ENCODE results near the gene TNFRSF18. TPM values are rescaled to one million over a fixed set of nuclear protein-coding genes. Genes with fewer than 3 reads are reported as not detected.

The TNFRSF18 gene
- total RNA-seq, 1 experiment from 2014 or later, result 0.83 TPM

- TF ChIP-seq SMAD3 (CRISPR knock-in tag; IDR thresholded peaks at IDR 0.05; ENCODE audit: borderline replicate concordance) (no peak), NFE2L1 (CRISPR knock-in tag; IDR thresholded peaks at IDR 0.05) (no peak), MYBL2 (CRISPR knock-in tag; IDR thresholded peaks at IDR 0.05) (no peak), AR (CRISPR knock-in tag; IDR thresholded peaks at IDR 0.05) (no peak)
Observed at GRCh38 chr1:1160281-1160930, 46.0 kb downstream of the TNFRSF18 start (continued).

- Mint-ChIP-seq H3K27ac (no peak overlapping the region), H3K36me3 (peaks cover 12% of the 10 kb centered on the region)
Observed at GRCh38 chr1:1157914-1158710, 48.3 kb downstream of the TNFRSF18 start.

More at GRCh38 chr1:1157914-1158710, 48.3 kb downstream of the TNFRSF18 start:
- Mint-ChIP-seq H3K4me1 (no peaks in the 10 kb centered on the region), H3K4me3 (peak overlapping the region; percentile 47), H3K27me3 (ENCODE audit: low read depth) (peaks cover 11% of the 10 kb centered on the region; the same call in 1 of the 2 replicates), H3K9me3 (peaks cover 17% of the 10 kb centered on the region)
- ATAC-seq, result peak; percentile 42
- no peak for DNase-seq (ENCODE audit: low spot score)
- TF ChIP-seq NR1H2 (CRISPR knock-in tag; IDR thresholded peaks at IDR 0.05) (no peak), USF1 (CRISPR knock-in tag; IDR thresholded peaks at IDR 0.05) (0 out of 2 replicates have a peak, but pooled peaks have one; percentile 35), ZNF121 (CRISPR knock-in tag; IDR thresholded peaks at IDR 0.05) (peak; percentile 71; the same call in 1 of the 2 replicates), NFYB (CRISPR knock-in tag; conservative IDR thresholded peaks at IDR 0.05; ENCODE audit: low read depth) (0 out of 2 replicates have a peak, but pooled peaks have one; percentile 10), ZNF423 (CRISPR knock-in tag; IDR thresholded peaks at IDR 0.05) (peak; percentile 81), MAX (CRISPR knock-in tag; IDR thresholded peaks at IDR 0.05) (peak; percentile 61; the same call in 1 of the 2 replicates), SP1 (CRISPR knock-in tag; conservative IDR thresholded peaks at IDR 0.05) (peak; percentile 62), E2F5 (CRISPR knock-in tag; IDR thresholded peaks at IDR 0.05) (0 out of 2 replicates have a peak, but pooled peaks have one; percentile 24), ZNF281 (CRISPR knock-in tag; IDR thresholded peaks at IDR 0.05) (no peak)
- CTCF ChIA-PET, result interaction anchor here (1.0 to 2.6 kb wide), 7 partner anchors 11 to 94 kb away, joined by 3 to 9 read pairs (median 3); partner anchors contain the start of genes C1orf159 and TTLL10
- POLR2A ChIA-PET, result no interaction called here
